Ovary (tissue), 3 donors: ENCODE data around the gene EXOC6B.

Experiments used
- EP300 ChIP-seq: sonication (generic); formaldehyde crosslinking; IDR thresholded peaks from one replicate; pipeline ENCODE4 v1.6.1; 2017; ENCODE audit warnings: antibody characterized with exemption
- POLR2A ChIP-seq: fragments of 450-650 bp; IDR thresholded peaks from one replicate; pipeline ENCODE4 v1.6.1; 2017; ENCODE audit warnings: antibody characterized with exemption, mild to moderate bottlenecking, moderate library complexity
- TF ChIP-seq, protein P1 (sequence below), 3 donors: fragments of 450-650 bp in 2 of 3; fragments of 200-600 bp in 1 of 3; IDR thresholded peaks; one replicate each; pipeline versions ENCODE4 v1.5.1 to v1.8.0; 2016 to 2022; ENCODE audit warnings: antibody characterized with exemption in 3 of 3, mild to moderate bottlenecking in 1 of 3
- donor health status: DM: no; HTN: no; CAD: no.

DNA sequence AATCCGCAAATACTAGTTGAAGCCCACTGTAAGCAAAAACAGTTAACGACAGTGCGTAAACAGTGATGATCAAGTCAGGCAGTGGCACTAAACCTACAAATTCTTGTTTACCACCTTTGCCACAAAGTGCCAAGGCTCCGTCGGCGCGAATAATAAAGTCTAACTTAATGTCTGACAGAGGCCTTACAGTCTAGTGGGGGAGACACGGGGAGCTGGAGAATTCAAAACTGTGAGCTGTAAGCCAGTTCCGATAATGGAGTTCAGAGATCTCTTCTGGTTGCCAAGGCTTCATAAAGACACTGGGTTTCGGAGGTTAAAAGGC is 284 bp upstream of the EXOC6B start:
- TF ChIP-seq, protein P1, sequence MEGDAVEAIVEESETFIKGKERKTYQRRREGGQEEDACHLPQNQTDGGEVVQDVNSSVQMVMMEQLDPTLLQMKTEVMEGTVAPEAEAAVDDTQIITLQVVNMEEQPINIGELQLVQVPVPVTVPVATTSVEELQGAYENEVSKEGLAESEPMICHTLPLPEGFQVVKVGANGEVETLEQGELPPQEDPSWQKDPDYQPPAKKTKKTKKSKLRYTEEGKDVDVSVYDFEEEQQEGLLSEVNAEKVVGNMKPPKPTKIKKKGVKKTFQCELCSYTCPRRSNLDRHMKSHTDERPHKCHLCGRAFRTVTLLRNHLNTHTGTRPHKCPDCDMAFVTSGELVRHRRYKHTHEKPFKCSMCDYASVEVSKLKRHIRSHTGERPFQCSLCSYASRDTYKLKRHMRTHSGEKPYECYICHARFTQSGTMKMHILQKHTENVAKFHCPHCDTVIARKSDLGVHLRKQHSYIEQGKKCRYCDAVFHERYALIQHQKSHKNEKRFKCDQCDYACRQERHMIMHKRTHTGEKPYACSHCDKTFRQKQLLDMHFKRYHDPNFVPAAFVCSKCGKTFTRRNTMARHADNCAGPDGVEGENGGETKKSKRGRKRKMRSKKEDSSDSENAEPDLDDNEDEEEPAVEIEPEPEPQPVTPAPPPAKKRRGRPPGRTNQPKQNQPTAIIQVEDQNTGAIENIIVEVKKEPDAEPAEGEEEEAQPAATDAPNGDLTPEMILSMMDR (IDR thresholded peaks at IDR 0.05): no peak
- TF ChIP-seq POLR2A: no peak
- no peak for TF ChIP-seq EP300
